HepG2 (cell line): ENCODE results near the gene ANGPTL2. TPM values are rescaled to one million over a fixed set of nuclear protein-coding genes. Genes with fewer than 3 reads are reported as not detected.

Experiments
- ATAC-seq: fragments of 200-7000 bp; cut with Tn5 transposase; 3 replicates; pipeline ENCODE4 v1.9.1; 2020; ENCODE audit warnings: mild to moderate bottlenecking, moderate library complexity
- BruUV-seq: library from RNA; stranded (reverse); fragments of 400-500 nt; replicated peaks from 2 replicates; lab custom pipeline; 2021; lab: Mats Ljungman, UMichigan
- CTCF ChIA-PET: fragments of 300-600 bp; formaldehyde crosslinking; extraction: SDS; loops from one replicate; lab custom pipeline; 2021; ENCODE audit warnings: low total read pairs, inconsistent platforms, low intra/inter-chr PET ratio; lab: Yijun Ruan, JAX
- POLR2A ChIA-PET: fragments of 350-600 bp; sonication (Branson Sonifier 250); formaldehyde crosslinking; loops from one replicate; lab custom pipeline; 2020; ENCODE audit warnings: antibody characterized with exemption, inconsistent platforms; lab: Yijun Ruan, JAX
- DNase-seq: peaks from one replicate; pipeline ENCODE4 v3.0.0-alpha.2; 2015; ENCODE audit warnings: low spot score
- FAIRE-seq: peaks from 3 replicates; lab custom pipeline; 2011; peaks lifted over from hg19 to GRCh38; lab: Jason Lieb, UNC
- H2AFZ ChIP-seq: one replicate; pipeline ENCODE4 v1.6.1; 2011; ENCODE audit warnings: low read length, inconsistent platforms
- H3K27ac ChIP-seq: fragments of 300-600 bp; 3 replicates; pipeline ENCODE4 v1.8.0; 2011; ENCODE audit warnings: mixed run types, mild to moderate bottlenecking, mixed read lengths, low read length, inconsistent platforms; ENCODE audit not compliant: insufficient read depth; ENCODE audit errors: extremely low read length
- H3K27me3 ChIP-seq, 2 experiments: fragments of 200-600 bp in 1 of 2; 2 replicates in 1 of 2; 3 replicates in 1 of 2; pipeline versions ENCODE4 v1.6.0 to v1.8.0; 2011; ENCODE audit warnings: low read length in 2 of 2, mild to moderate bottlenecking in 2 of 2, moderate library complexity in 2 of 2, inconsistent platforms in 1 of 2; ENCODE audit not compliant: insufficient read depth in 2 of 2, control insufficient read depth in 1 of 2
- H3K36me3 ChIP-seq, 2 experiments: fragments of 200-600 bp in 1 of 2; replicated peaks in 1 of 2; 2 replicates in 1 of 2; 3 replicates in 1 of 2; pipeline versions ENCODE4 v1.5.1 to v1.8.0; 2011; ENCODE audit warnings: low read length in 2 of 2, inconsistent platforms in 1 of 2; ENCODE audit not compliant: insufficient read depth in 2 of 2, control insufficient read depth in 1 of 2
- H3K4me1 ChIP-seq: 2 replicates; pipeline ENCODE4 v1.5.1; 2012; ENCODE audit warnings: low read length, inconsistent platforms; ENCODE audit not compliant: insufficient read depth
- H3K4me2 ChIP-seq: 2 replicates; pipeline ENCODE4 v1.6.0; 2011; ENCODE audit warnings: low read depth, low read length, inconsistent platforms
- H3K4me3 ChIP-seq, 3 experiments: fragments of 200-600 bp in 1 of 3; sonication (generic), shearing (Covaris generic) in 1 of 3; replicated peaks in 1 of 3; 2 replicates each; pipeline ENCODE4 v1.5.1; 2011 to 2016; ENCODE audit warnings: low read length in 3 of 3, inconsistent platforms in 2 of 3, low read depth in 2 of 3, mild to moderate bottlenecking in 2 of 3, control low read depth in 1 of 3, mixed read lengths in 1 of 3; ENCODE audit not compliant: insufficient read depth in 1 of 3
- H3K79me2 ChIP-seq: one replicate; pipeline ENCODE4 v1.6.1; 2011; ENCODE audit warnings: low read length, inconsistent platforms; ENCODE audit not compliant: insufficient read depth
- H3K9ac ChIP-seq: 2 replicates; pipeline ENCODE4 v1.6.0; 2011; ENCODE audit warnings: mild to moderate bottlenecking, low read depth, low read length, inconsistent platforms; ENCODE audit not compliant: insufficient read depth
- H3K9me3 ChIP-seq: 2 replicates; pipeline ENCODE4 v1.5.1; 2012; ENCODE audit warnings: mild to moderate bottlenecking, low read length
- H4K20me1 ChIP-seq: 2 replicates; pipeline ENCODE4 v1.6.0; 2011; ENCODE audit warnings: inconsistent platforms, mild to moderate bottlenecking, low read length, moderate library complexity; ENCODE audit not compliant: insufficient read depth
- NR2C2 ChIP-seq: sonication (generic); formaldehyde crosslinking; IDR thresholded peaks from 2 replicates; pipeline ENCODE4 v1.4.0; 2020; ENCODE audit warnings: missing genetic modification reagents, mild to moderate bottlenecking, moderate library complexity, borderline replicate concordance
- SIX1 ChIP-seq: sonication (generic); formaldehyde crosslinking; IDR thresholded peaks from 2 replicates; pipeline ENCODE4 v1.4.0; 2020; ENCODE audit warnings: missing genetic modification reagents, borderline replicate concordance
- ZNF776 ChIP-seq: sonication (generic); formaldehyde crosslinking; IDR thresholded peaks from 2 replicates; pipeline ENCODE4 v1.4.0; 2020; ENCODE audit warnings: mild to moderate bottlenecking, missing genetic modification reagents
- ZNF841 ChIP-seq: sonication (generic); formaldehyde crosslinking; IDR thresholded peaks from 2 replicates; pipeline ENCODE4 v1.8.1; 2023; ENCODE audit warnings: missing genetic modification reagents, borderline replicate concordance
- WGBS: methylation state at CpG from one replicate; pipeline ENCODE4 v1.1.6; 2017; ENCODE audit warnings: low lambda C conversion rate; 5-methylcytosine and 5-hydroxymethylcytosine counted together
- in situ Hi-C: cut with HindIII; loops from 2 replicates; pipeline ENCODE4 v1.10.0; 2017; ENCODE audit warnings: low pct_unique_long_range_greater_than_20kb; ENCODE audit not compliant: extremely low pct_ligation_motif_present
- intact Hi-C: fragments of 100-400 bp; cut with micrococcal nuclease; formaldehyde crosslinking; loops from one replicate; pipeline ENCODE4 v1.10.0; 2022; ENCODE audit not compliant: unreplicated experiment
- polyA plus RNA-seq, 8 experiments: library from polyadenylated mRNA; depleted of rRNA in 3 of 8; stranded (reverse) in 7 of 8; unstranded in 1 of 8; fragments of >200 nt; fragmentation: Illumina TruSeq in 4 of 8; extraction: Trizol in 4 of 8; gene quantifications; 2 replicates each; pipeline versions ENCODE4 v1.2.1 to v1.2.3, GENCODE V29; 2011 to 2016; ENCODE audit warnings: low read depth in 4 of 8, missing spikeins in 1 of 8, mixed read lengths in 1 of 8; ENCODE audit not compliant: insufficient read depth in 1 of 8
- total RNA-seq, 5 experiments: library from RNA; depleted of rRNA; stranded (reverse); fragments of >200 nt; fragmentation: Illumina TruSeq; extraction: Trizol; gene quantifications; 2 replicates each; pipeline ENCODE4 v1.2.3, GENCODE V29; 2016; ENCODE audit warnings: low read depth in 1 of 5
- TF ChIP-seq, protein P1 (sequence below): sonication (generic); formaldehyde crosslinking; conservative IDR thresholded peaks from 2 replicates; pipeline ENCODE4 v1.4.0; 2020; ENCODE audit warnings: missing genetic modification reagents
- TF ChIP-seq, protein P2 (sequence below): sonication (generic); formaldehyde crosslinking; IDR thresholded peaks from 2 replicates; pipeline ENCODE4 v1.8.0; 2022; ENCODE audit warnings: missing genetic modification reagents, mild to moderate bottlenecking, moderate library complexity, borderline replicate concordance

Gene ANGPTL2
- total and polyA plus RNA-seq, 2 of the 13 experiments (the other 11 are each of a cell fraction or from before 2014, with no cell fraction given): 0.91 to 21.0 TPM

DNA sequence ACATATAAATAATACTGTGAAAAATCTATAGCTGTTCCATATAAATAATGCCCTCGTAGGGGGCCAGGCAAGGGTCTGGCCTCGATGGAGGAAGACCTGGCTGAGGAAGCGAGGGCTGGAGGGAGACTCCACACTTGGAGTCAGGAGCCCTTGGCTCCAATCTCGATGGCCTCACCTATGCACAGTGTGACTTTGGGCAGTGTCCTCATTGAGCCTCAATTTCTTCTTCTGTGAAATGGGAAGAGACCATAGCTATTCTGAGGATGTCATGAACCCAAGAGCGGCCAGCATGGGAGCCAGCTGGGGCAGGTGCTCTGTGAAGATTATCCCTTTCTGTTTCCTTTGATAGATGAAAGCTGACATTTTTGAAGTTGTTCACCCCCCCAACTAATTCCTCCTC is 24.8 kb downstream of the ANGPTL2 start:
- H2AFZ ChIP-seq: no peak overlapping the region
- H3K36me3 ChIP-seq: peaks cover 0 to 2% of the 10 kb centered on the region in 2 experiments; a peak in 2 of 5 replicates
- ChIA-PET CTCF (no interaction called here), POLR2A (no interaction called here)
- no peak overlapping the region for H3K9ac ChIP-seq
- no peak for DNase-seq
- no peak overlapping the region for H3K27ac ChIP-seq
- in situ Hi-C loops (no loop called here), intact Hi-C loops (no loop called here)
- BruUV-seq: no TSS peak
- no peak overlapping the region for H3K4me3 ChIP-seq
- FAIRE-seq: no peak
- no peaks in the 10 kb centered on the region for H3K9me3 ChIP-seq
- no peak overlapping the region for H3K4me2 ChIP-seq
- 86% methylated on average over 5 of the region's 5 CpGs for WGBS
- no peaks in the 10 kb centered on the region for H3K4me1 ChIP-seq
- H3K79me2 ChIP-seq: no peaks in the 10 kb centered on the region
- no peak for ATAC-seq
- no peaks in the 10 kb centered on the region for H3K27me3 ChIP-seq
- TF ChIP-seq ZNF841 (CRISPR knock-in tag) (no peak), ZNF776 (CRISPR knock-in tag) (no peak), SIX1 (CRISPR knock-in tag) (no peak), NR2C2 (CRISPR knock-in tag) (no peak)
- TF ChIP-seq, protein P1, sequence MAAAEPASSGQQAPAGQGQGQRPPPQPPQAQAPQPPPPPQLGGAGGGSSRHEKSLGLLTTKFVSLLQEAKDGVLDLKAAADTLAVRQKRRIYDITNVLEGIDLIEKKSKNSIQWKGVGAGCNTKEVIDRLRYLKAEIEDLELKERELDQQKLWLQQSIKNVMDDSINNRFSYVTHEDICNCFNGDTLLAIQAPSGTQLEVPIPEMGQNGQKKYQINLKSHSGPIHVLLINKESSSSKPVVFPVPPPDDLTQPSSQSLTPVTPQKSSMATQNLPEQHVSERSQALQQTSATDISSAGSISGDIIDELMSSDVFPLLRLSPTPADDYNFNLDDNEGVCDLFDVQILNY (CRISPR knock-in tag): no peak
- TF ChIP-seq, protein P2, sequence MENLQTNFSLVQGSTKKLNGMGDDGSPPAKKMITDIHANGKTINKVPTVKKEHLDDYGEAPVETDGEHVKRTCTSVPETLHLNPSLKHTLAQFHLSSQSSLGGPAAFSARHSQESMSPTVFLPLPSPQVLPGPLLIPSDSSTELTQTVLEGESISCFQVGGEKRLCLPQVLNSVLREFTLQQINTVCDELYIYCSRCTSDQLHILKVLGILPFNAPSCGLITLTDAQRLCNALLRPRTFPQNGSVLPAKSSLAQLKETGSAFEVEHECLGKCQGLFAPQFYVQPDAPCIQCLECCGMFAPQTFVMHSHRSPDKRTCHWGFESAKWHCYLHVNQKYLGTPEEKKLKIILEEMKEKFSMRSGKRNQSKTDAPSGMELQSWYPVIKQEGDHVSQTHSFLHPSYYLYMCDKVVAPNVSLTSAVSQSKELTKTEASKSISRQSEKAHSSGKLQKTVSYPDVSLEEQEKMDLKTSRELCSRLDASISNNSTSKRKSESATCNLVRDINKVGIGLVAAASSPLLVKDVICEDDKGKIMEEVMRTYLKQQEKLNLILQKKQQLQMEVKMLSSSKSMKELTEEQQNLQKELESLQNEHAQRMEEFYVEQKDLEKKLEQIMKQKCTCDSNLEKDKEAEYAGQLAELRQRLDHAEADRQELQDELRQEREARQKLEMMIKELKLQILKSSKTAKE: no peak
- no peaks in the 10 kb centered on the region for H4K20me1 ChIP-seq
